Measurements from ENCODE around the gene TNFAIP8. TPM values are rescaled to one million over a fixed set of nuclear protein-coding genes. Genes with fewer than 3 reads are reported as not detected.

Gene TNFAIP8
- total and polyA plus RNA-seq, 9 of the 15 experiments (the other 6 are each of a cell fraction or from before 2014, with no cell fraction given) = 29.9 to 52.2 (median 44.8) TPM

- TF ChIP-seq UBTF (IDR thresholded peaks at IDR 0.05; ENCODE audit: borderline replicate concordance in 1 of 2, low read depth in 2 of 2, low read length in 2 of 2) (no peak), JUNB (CRISPR knock-in tag; conservative IDR thresholded peaks at IDR 0.05) (no peak), RBM25 (IDR thresholded peaks at IDR 0.05; ENCODE audit: low read depth, low read length, severe bottlenecking) (no peak), ZNF212 (CRISPR knock-in tag; IDR thresholded peaks at IDR 0.05) (no peak), FIP1L1 (IDR thresholded peaks at IDR 0.05; ENCODE audit: low read depth, low read length, poor library complexity, severe bottlenecking) (no peak), E4F1 (CRISPR knock-in tag; IDR thresholded peaks at IDR 0.05; ENCODE audit: borderline replicate concordance) (no peak), LCOR (CRISPR knock-in tag; IDR thresholded peaks at IDR 0.05) (peak; percentile 53; the same call in 1 of the 2 replicates), TSC22D4 (tag; IDR thresholded peaks at IDR 0.05) (no peak), ZNF436 (CRISPR knock-in tag; IDR thresholded peaks at IDR 0.05) (no peak), PHF20 (IDR thresholded peaks at IDR 0.05; ENCODE audit: partially characterized antibody) (no peak), HOXB6 (CRISPR knock-in tag; IDR thresholded peaks at IDR 0.05; ENCODE audit: borderline replicate concordance) (no peak), KLF6 (CRISPR knock-in tag; IDR thresholded peaks at IDR 0.05; ENCODE audit: borderline replicate concordance) (no peak), ZEB2 (IDR thresholded peaks at IDR 0.05) (no peak; the same call in 1 of the 2 replicates), SMAD2 (IDR thresholded peaks at IDR 0.05; ENCODE audit: low read depth, low read length) (no peak), ATF6 (CRISPR knock-in tag; IDR thresholded peaks at IDR 0.05) (no peak), CEBPG (CRISPR knock-in tag; IDR thresholded peaks at IDR 0.05) (peak; percentile 87), CEBPG (tag; conservative IDR thresholded peaks at IDR 0.05 in 1 of 2, IDR thresholded peaks at IDR 0.05 in 1 of 2) (peak; percentile 95 to 96), STAG1 (CRISPR knock-in tag; IDR thresholded peaks at IDR 0.05; ENCODE audit: borderline replicate concordance) (no peak), MYNN (IDR thresholded peaks at IDR 0.05) (no peak), MYNN (CRISPR knock-in tag; IDR thresholded peaks at IDR 0.05) (no peak), CBX1 (IDR thresholded peaks at IDR 0.05; ENCODE audit: low read depth) (no peak), SREBF2 (CRISPR knock-in tag; IDR thresholded peaks at IDR 0.05) (no peak), KDM2B (CRISPR knock-in tag; IDR thresholded peaks at IDR 0.05) (no peak)
Observed at GRCh38 chr5:119340597-119341218, 15.1 kb upstream of the TNFAIP8 start (continued).
